Mesenchymal stem cell (in vitro differentiated cells and primary cell): Measurements from ENCODE around the gene C1QL2.

ENCODE experiments used
- DNase-seq: peaks from one replicate; pipeline ENCODE4 v3.0.0-alpha.2; 2013
- H2AFZ ChIP-seq: one replicate; pipeline ENCODE4 v1.6.1; 2013; ENCODE audit warnings: low read depth, mild to moderate bottlenecking, control low read depth, inconsistent platforms, low read length, moderate library complexity
- H2AK5ac ChIP-seq: 2 replicates; pipeline ENCODE4 v1.6.1; 2013; ENCODE audit warnings: low read length, moderate library complexity, mild to moderate bottlenecking, inconsistent platforms; ENCODE audit not compliant: severe bottlenecking
- H2BK120ac ChIP-seq: one replicate; pipeline ENCODE4 v1.6.1; 2013; ENCODE audit warnings: low read depth, mild to moderate bottlenecking, inconsistent platforms, low read length, moderate library complexity
- H2BK12ac ChIP-seq, 2 experiments: one replicate each; pipeline ENCODE4 v1.6.1; 2013; ENCODE audit warnings: inconsistent platforms in 2 of 2, low read length in 2 of 2, mild to moderate bottlenecking in 2 of 2, moderate library complexity in 2 of 2, control low read depth in 1 of 2
- H2BK15ac ChIP-seq: one replicate; pipeline ENCODE4 v1.6.1; 2013; ENCODE audit warnings: mild to moderate bottlenecking, low read depth, inconsistent platforms; ENCODE audit not compliant: poor library complexity, severe bottlenecking
- H2BK5ac ChIP-seq: 2 replicates; pipeline ENCODE4 v1.6.1; 2013; ENCODE audit warnings: low read depth, mild to moderate bottlenecking, low read length, control low read depth, inconsistent platforms; ENCODE audit not compliant: poor library complexity, severe bottlenecking
- H3K14ac ChIP-seq, 2 experiments: one replicate each; pipeline ENCODE4 v1.6.1; 2013; ENCODE audit warnings: inconsistent platforms in 2 of 2, low read length in 2 of 2, control low read depth in 1 of 2, mild to moderate bottlenecking in 1 of 2, moderate library complexity in 1 of 2
- H3K18ac ChIP-seq, 2 experiments: one replicate each; pipeline ENCODE4 v1.6.1; 2013; ENCODE audit warnings: inconsistent platforms in 2 of 2, low read length in 2 of 2, control low read depth in 1 of 2, low read depth in 1 of 2, mild to moderate bottlenecking in 1 of 2
- H3K23ac ChIP-seq, 2 experiments: one replicate each; pipeline ENCODE4 v1.6.1; 2013; ENCODE audit warnings: inconsistent platforms in 2 of 2, low read length in 2 of 2, mild to moderate bottlenecking in 2 of 2, moderate library complexity in 2 of 2, control low read depth in 1 of 2
- H3K27ac ChIP-seq: 2 replicates; pipeline ENCODE4 v1.5.1; 2013; ENCODE audit warnings: mild to moderate bottlenecking, moderate library complexity, low read length, control low read depth, inconsistent platforms; ENCODE audit not compliant: poor library complexity, severe bottlenecking
- H3K27me3 ChIP-seq, 2 experiments: 2 replicates each; pipeline versions ENCODE4 v1.6.1 to v1.7.0; 2013; ENCODE audit warnings: low read length in 2 of 2, mild to moderate bottlenecking in 2 of 2, moderate library complexity in 2 of 2, control low read depth in 1 of 2, inconsistent platforms in 1 of 2; ENCODE audit not compliant: control insufficient read depth in 1 of 2, insufficient read depth in 1 of 2
- H3K36me3 ChIP-seq, 2 experiments: 2 replicates each; pipeline versions ENCODE4 v1.6.1 to v1.7.0; 2013; ENCODE audit warnings: low read length in 2 of 2, control low read depth in 1 of 2, inconsistent platforms in 1 of 2, low read depth in 1 of 2, mild to moderate bottlenecking in 1 of 2; ENCODE audit not compliant: insufficient read depth in 2 of 2, control insufficient read depth in 1 of 2
- H3K4ac ChIP-seq, 2 experiments: one replicate each; pipeline ENCODE4 v1.6.1; 2013; ENCODE audit warnings: inconsistent platforms in 2 of 2, low read length in 2 of 2, mild to moderate bottlenecking in 2 of 2, moderate library complexity in 2 of 2, control low read depth in 1 of 2, low read depth in 1 of 2
- H3K4me1 ChIP-seq: 2 replicates; pipeline ENCODE4 v1.6.1; 2013; ENCODE audit warnings: low read depth, low read length, control low read depth; ENCODE audit not compliant: control insufficient read depth, insufficient read depth
- H3K4me2 ChIP-seq: 2 replicates; pipeline ENCODE4 v1.6.1; 2013; ENCODE audit warnings: low read length, mild to moderate bottlenecking, inconsistent platforms; ENCODE audit not compliant: poor library complexity, severe bottlenecking
- H3K4me3 ChIP-seq, 2 experiments: 2 replicates each; pipeline versions ENCODE4 v1.5.1 to v1.7.0; 2013; ENCODE audit warnings: low read length in 2 of 2, mild to moderate bottlenecking in 2 of 2, control low read depth in 1 of 2, low read depth in 1 of 2; ENCODE audit not compliant: insufficient read depth in 1 of 2
- H3K79me1 ChIP-seq: replicated peaks from 2 replicates; pipeline ENCODE4 v1.6.1; 2013; ENCODE audit warnings: mild to moderate bottlenecking, control low read depth, low read length, inconsistent platforms; ENCODE audit not compliant: poor library complexity, severe bottlenecking
- H3K9ac ChIP-seq: 2 replicates; pipeline ENCODE4 v1.7.0; 2013; ENCODE audit warnings: mild to moderate bottlenecking, low read length, moderate library complexity
- H3K9me3 ChIP-seq: 2 replicates; pipeline ENCODE4 v1.7.0; 2013; ENCODE audit warnings: mild to moderate bottlenecking, low read length; ENCODE audit not compliant: control insufficient read depth
- H4K8ac ChIP-seq: one replicate; pipeline ENCODE4 v1.6.1; 2013; ENCODE audit warnings: inconsistent platforms, mild to moderate bottlenecking, low read length, moderate library complexity
- H4K91ac ChIP-seq: one replicate; pipeline ENCODE4 v1.6.1; 2013; ENCODE audit warnings: mild to moderate bottlenecking, low read length, inconsistent platforms
- WGBS: methylation state at CpG from one replicate; pipeline ENCODE4 v1.1.7; 2013; ENCODE audit warnings: mixed read lengths; 5-methylcytosine and 5-hydroxymethylcytosine counted together

C1QL2 gene

DNA sequence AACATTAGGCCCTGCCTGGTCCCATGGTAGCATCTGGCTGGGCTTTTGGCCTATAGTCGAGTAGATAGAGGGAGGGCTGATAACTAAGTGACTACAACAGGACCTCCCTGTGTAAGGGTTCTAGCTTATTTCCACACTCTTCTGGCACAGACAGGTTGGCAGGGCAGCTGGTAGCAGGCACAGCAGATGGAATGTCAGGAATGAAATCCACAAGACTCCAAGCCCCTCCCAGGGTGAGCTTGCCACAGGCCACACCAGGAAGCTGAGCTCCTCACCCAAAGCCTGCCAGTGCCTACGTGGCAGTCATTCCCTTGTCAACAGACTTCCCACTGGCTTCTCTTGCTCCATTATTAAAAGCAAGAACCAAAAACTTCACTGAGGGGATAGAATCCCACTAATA lies 20.7 kb upstream of the C1QL2 start:
- no peak overlapping the region for H2BK12ac ChIP-seq
- H2BK15ac ChIP-seq = no peak overlapping the region
- no peak overlapping the region for H3K4me2 ChIP-seq
- no peak overlapping the region for H4K91ac ChIP-seq
- no peak overlapping the region for H3K9ac ChIP-seq
- no peak overlapping the region for H4K8ac ChIP-seq
- peak overlapping the region; percentile 85 for H2AK5ac ChIP-seq
- H3K9me3 ChIP-seq = no peaks in the 10 kb centered on the region
- H3K36me3 ChIP-seq = no peaks in the 10 kb centered on the region
- no peak overlapping the region for H2BK5ac ChIP-seq
- DNase-seq = no peak
- no peaks in the 10 kb centered on the region for H3K79me1 ChIP-seq
- peak overlapping the region; percentile 35 for H2BK120ac ChIP-seq
- no peak overlapping the region for H3K27ac ChIP-seq
- H3K18ac ChIP-seq = no peak overlapping the region
- no peak overlapping the region for H3K4ac ChIP-seq
- H3K27me3 ChIP-seq = peaks cover 0 to 12% of the 10 kb centered on the region in 2 experiments
- H3K14ac ChIP-seq = no peak overlapping the region
- WGBS = 76% methylated on average over 2 of the region's 2 CpGs
- H3K4me1 ChIP-seq = peaks cover 18% of the 10 kb centered on the region
- H3K4me3 ChIP-seq = no peak overlapping the region
- no peak overlapping the region for H2AFZ ChIP-seq
- no peak overlapping the region for H3K23ac ChIP-seq

GRCh38 chr2:119178776-119179175 lies 20.2 kb upstream of the C1QL2 start:
- H2AFZ ChIP-seq = no peak overlapping the region
- WGBS = 77% methylated on average over 6 of the region's 6 CpGs
- H3K23ac ChIP-seq = no peak overlapping the region
- no peak overlapping the region for H3K4ac ChIP-seq
- no peak overlapping the region for H4K91ac ChIP-seq
- no peak overlapping the region for H2BK15ac ChIP-seq
- H3K18ac ChIP-seq = no peak overlapping the region
- H3K9ac ChIP-seq = no peak overlapping the region
- peak overlapping the region; percentile 20 for H2AK5ac ChIP-seq
- H3K4me2 ChIP-seq = no peak overlapping the region
- no peak overlapping the region for H3K14ac ChIP-seq
- H3K4me3 ChIP-seq = no peak overlapping the region
- peaks cover 18% of the 10 kb centered on the region for H3K4me1 ChIP-seq
- H3K27me3 ChIP-seq = peaks cover 0 to 12% of the 10 kb centered on the region in 2 experiments
- no peak overlapping the region for H2BK12ac ChIP-seq
- DNase-seq = no peak
- no peaks in the 10 kb centered on the region for H3K36me3 ChIP-seq
- no peak overlapping the region for H2BK5ac ChIP-seq
- no peaks in the 10 kb centered on the region for H3K79me1 ChIP-seq
- H4K8ac ChIP-seq = no peak overlapping the region
- no peak overlapping the region for H3K27ac ChIP-seq
- H3K9me3 ChIP-seq = no peaks in the 10 kb centered on the region
- no peak overlapping the region for H2BK120ac ChIP-seq

DNA sequence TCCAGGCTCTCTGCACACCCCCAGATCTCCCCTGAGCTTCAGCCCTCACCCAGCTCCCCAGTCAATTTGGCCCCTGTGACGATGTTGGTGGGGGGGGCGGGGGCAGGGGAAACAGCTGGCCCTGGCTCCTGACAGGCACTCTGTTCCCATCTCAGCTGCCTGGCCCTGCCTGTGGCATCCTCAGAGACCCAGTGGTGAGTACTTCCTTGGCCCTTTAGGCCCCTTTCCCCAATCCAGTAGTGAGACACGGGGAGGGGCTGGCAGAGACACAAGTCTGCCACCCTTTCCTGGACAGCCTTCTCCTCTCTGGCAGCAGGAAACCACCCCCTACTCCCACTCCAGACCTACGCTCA lies 19.3 kb upstream of the C1QL2 start:
- Histone ChIP-seq H3K4me2 (no peak overlapping the region), H2BK5ac (no peak overlapping the region), H3K27ac (no peak overlapping the region), H4K91ac (no peak overlapping the region), H3K36me3 (no peaks in the 10 kb centered on the region), H3K79me1 (no peaks in the 10 kb centered on the region), H2BK15ac (no peak overlapping the region), H3K18ac (no peak overlapping the region), H3K4me3 (no peak overlapping the region), H3K9ac (no peak overlapping the region), H3K14ac (no peak overlapping the region), H2BK120ac (no peak overlapping the region), H3K23ac (no peak overlapping the region), H3K4ac (no peak overlapping the region), H3K27me3 (peaks cover 0 to 12% of the 10 kb centered on the region in 2 experiments), H2AFZ (no peak overlapping the region), H2AK5ac (no peak overlapping the region), H3K9me3 (no peaks in the 10 kb centered on the region), H3K4me1 (peaks cover 18% of the 10 kb centered on the region), H4K8ac (peak overlapping the region; percentile 13), H2BK12ac (no peak overlapping the region)
- DNase-seq = no peak
- WGBS = 77% methylated on average over 4 of the region's 4 CpGs

- WGBS = 79% methylated on average over 9 of the region's 12 CpGs
- no peaks in the 10 kb centered on the region for H3K79me1 ChIP-seq
These were observed 18.8 kb upstream of the C1QL2 start for GRCh38 chr2:119177171-119177837.

More at GRCh38 chr2:119177171-119177837, 18.8 kb upstream of the C1QL2 start:
- Histone ChIP-seq H3K14ac (no peak overlapping the region), H3K18ac (no peak overlapping the region), H3K23ac (no peak overlapping the region), H2BK120ac (no peak overlapping the region), H2BK12ac (no peak overlapping the region), H3K27ac (no peak overlapping the region), H4K8ac (no peak overlapping the region), H3K9me3 (no peaks in the 10 kb centered on the region), H2AFZ (no peak overlapping the region), H2BK15ac (no peak overlapping the region), H3K4me1 (peaks cover 18% of the 10 kb centered on the region), H4K91ac (no peak overlapping the region), H3K4ac (no peak overlapping the region), H2AK5ac (no peak overlapping the region), H3K4me3 (no peak overlapping the region), H3K4me2 (no peak overlapping the region), H2BK5ac (no peak overlapping the region), H3K36me3 (no peaks in the 10 kb centered on the region), H3K9ac (no peak overlapping the region), H3K27me3 (peaks cover 0 to 12% of the 10 kb centered on the region in 2 experiments)
- DNase-seq = no peak
